D341Med (cell line): Measurements from ENCODE around the gene TSPAN10.

ENCODE experiments used
- DNase-seq: peaks from one replicate; pipeline ENCODE4 v3.0.0; 2012; ENCODE audit warnings: low spot score

Gene TSPAN10

DNA sequence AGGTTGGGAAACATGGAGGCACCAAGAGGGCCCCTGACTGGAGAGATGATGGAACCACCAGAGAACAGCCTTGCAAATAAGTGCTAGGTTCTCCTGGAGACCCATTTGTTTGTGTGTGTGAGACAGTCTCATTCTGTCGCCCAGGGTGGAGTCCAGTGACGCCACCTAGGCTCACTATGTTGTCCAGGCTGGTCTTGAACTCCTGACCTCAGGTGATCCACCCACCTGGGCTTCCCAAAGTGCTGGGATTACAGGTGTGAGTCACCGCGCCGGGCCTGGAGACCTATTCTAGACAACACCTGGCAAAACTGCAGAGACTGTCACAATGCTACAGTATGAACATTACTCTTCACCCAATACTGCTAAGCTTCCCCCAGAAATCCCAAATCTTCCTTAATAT lies 1.6 kb upstream of the TSPAN10 start:
- no peak for DNase-seq

DNA sequence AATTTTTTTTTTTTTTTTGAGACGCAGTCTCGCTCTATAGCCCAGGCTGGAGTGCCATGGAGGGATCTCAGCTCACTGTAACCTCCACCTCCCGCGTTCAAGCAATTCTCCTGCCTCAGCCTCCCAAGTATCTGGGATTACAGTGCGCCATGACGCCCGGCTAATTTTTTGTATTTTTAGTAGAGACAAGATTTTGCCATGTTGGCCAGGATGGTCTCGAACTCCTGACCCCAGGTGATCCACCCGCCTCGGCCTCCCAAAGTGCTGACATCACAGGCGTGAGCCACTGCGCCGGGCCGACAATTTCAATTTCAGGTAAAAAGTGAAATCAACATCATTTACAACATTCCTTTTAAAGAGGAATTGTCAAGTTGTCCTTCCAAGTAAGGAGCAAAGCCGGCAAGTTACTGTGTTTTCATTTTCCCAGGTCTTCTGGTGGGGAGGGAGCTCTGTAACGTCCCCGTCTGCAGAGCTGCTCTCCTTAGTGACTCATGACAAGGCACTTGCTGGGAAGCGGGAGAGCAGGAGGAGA lies 957 bp upstream of the TSPAN10 start:
- no peak for DNase-seq

- DNase-seq: no peak
These were observed 1.7 kb downstream of the TSPAN10 start for GRCh38 chr17:81638683-81639082.

DNA sequence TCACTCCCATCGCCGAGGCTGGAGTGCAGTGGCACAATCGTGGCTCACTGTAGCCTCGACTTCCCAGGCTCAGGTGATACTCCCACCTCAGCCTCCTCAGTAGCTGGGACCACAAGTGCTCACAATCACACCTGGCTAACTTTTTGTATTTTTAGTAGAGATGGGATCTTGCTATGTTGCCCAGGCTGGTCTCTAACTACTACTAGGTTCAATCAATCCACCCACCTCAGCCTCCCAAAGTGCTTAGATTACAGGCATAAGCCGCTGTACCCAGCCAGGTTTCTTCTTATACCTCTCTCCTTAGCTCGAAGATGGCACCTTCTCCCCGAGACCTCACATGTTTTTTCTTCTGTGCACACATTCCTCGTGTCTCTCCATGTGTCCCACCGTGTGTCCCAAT lies 3.0 kb downstream of the TSPAN10 start:
- DNase-seq: no peak

DNA sequence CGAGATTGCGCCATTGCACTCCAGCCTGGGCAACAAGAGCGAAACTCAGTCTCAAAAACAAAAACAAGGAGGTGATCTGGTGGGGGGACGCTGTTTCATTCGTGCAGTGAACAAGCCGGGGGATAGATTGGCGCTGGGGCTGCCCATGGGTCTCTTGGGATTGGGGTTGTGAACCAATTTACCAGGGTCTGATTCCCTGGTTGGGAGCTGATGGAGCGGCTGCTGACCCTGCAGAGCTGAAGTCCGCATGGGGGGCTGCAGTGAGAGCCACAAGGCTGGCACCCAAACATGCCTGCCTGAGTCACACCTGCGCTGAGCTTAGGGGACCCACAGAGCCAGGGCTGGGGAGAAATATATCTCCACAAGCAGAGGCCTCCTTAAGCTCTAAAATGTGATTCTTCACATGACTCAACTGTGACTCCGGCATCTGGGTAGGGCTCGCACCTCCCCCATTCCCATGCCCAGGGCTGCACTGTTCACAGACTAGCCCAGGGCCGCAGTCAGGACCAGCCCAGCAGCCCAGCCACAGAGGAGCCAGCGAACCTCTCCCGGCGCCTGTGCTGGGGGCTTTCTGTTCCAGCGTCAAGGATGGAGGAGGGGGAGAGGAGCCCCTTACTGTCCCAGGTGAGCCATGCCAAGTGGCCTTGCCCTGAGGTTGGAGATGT lies 5.0 kb downstream of the TSPAN10 start:
- peak; percentile 42 for DNase-seq

- peak; percentile 44 for DNase-seq
These were observed 7.5 kb downstream of the TSPAN10 start for GRCh38 chr17:81644496-81644895.

DNA sequence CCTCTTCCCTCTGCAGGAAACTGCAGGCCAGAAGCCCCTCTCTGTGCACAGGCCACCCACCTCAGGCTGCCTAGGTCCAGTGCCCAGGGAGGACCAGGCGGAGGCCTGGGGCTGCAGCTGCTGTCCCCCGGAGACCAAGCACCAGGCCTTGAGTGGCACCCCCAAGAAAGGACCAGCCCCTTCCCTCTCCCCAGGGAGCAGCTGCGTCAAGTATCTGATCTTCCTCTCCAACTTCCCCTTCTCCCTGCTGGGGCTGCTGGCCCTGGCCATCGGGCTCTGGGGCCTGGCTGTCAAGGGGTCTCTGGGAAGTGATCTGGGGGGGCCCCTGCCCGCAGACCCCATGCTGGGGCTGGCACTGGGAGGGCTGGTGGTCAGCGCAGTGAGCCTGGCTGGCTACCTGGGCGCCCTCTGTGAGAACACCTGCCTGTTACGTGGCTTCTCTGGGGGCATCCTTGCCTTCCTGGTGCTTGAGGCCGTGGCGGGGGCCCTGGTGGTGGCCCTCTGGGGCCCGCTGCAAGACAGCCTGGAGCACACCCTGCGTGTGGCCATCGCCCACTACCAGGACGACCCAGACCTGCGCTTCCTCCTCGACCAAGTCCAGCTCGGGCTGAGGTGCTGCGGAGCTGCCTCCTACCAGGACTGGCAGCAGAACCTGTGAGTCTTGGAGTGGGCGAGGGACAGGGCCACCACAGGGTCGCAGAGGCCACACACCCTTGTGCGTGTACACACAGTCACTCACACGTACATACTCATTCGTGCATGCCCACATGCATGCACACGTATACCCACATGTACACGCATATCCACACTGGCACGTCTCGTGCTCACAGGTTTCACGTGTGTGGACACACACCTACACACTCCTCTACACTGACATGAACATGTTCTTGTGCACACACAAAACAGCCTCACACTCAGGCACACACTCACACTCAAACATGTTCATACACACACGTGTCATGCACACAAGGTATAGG lies 8.3 kb downstream of the TSPAN10 start:
- peak; percentile 39 for DNase-seq

DNA sequence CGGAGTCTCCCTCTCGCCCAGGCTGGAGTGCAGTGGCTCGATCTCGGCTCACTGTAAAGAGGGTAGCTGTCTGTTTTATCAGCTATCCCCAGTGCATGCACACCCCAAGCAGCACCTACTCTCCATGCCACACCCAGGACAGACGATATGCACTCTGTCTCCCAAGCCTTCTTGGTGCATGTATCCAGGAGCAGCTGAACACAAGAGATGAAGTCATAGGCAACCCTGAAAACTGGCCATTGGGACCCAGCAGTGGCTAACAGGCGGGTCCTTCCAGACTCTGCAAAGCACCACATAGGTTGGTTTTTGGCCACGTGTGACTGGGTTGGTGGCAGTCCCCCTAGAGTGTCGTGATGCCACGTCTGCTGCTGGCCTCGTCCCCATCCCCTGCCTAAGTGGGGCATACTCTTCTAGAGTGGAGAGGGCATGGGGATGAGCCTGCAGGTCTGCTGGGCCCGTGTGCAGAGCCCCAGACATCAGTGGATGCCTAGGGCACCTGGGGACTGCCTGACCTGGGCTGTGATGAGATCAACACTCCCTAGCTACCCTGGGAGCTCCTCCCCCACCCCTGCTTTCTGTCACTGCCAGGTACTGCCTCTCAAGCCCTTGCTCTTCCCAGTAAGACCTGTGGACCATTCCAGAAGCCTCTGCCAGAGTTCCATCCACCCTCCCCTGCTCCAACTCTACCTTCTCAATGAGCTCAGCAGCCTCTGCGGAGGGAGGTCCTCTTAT lies 10.0 kb downstream of the TSPAN10 start:
- DNase-seq: no peak

DNA sequence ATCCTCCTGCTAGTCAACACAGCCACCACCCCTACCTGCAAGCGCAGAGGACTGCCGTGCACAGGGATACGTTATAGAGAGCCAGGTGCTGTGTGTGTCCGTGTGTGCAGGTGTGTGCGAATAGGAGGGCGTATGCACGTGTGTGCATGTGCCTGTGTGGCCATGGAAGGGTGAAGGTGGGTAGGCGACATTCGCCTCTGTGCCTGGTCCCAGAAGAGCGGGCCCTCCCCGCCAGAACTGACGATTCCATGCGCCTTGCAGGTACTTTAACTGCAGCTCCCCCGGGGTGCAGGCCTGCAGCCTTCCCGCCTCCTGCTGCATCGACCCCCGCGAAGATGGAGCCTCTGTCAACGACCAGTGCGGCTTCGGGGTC lies 10.6 kb downstream of the TSPAN10 start:
- no peak for DNase-seq

GRCh38 chr17:81648013-81648706 lies 11.2 kb downstream of the TSPAN10 start:
- peak; percentile 52 for DNase-seq

GRCh38 chr17:81648707-81649085 lies 11.7 kb downstream of the TSPAN10 start:
- no peak for DNase-seq

- DNase-seq: no peak
These were observed 14.0 kb downstream of the TSPAN10 start for GRCh38 chr17:81650951-81651350.

DNA sequence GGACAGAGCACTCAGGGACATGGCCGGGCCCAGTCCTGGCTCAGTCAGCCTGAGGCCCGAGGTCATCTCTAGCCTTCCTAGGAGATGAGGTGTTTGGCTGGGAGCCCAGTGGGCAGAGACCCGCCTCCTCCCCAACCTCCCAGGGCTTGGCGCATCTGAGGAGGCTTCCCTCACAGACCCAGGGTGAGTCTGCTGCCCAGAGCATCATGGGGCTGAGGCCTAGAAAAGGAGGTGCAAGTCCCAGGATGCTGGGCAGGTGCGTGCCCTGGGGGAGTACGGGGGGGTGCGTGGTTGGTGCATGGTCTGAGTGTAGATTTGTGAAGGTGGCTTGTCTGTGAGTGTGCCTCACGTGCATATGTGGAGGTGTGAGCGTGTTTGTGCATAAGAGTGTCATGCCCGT lies 14.7 kb downstream of the TSPAN10 start:
- DNase-seq: no peak

GRCh38 chr17:81652906-81653771 lies 16.1 kb downstream of the TSPAN10 start:
- no peak for DNase-seq

DNA sequence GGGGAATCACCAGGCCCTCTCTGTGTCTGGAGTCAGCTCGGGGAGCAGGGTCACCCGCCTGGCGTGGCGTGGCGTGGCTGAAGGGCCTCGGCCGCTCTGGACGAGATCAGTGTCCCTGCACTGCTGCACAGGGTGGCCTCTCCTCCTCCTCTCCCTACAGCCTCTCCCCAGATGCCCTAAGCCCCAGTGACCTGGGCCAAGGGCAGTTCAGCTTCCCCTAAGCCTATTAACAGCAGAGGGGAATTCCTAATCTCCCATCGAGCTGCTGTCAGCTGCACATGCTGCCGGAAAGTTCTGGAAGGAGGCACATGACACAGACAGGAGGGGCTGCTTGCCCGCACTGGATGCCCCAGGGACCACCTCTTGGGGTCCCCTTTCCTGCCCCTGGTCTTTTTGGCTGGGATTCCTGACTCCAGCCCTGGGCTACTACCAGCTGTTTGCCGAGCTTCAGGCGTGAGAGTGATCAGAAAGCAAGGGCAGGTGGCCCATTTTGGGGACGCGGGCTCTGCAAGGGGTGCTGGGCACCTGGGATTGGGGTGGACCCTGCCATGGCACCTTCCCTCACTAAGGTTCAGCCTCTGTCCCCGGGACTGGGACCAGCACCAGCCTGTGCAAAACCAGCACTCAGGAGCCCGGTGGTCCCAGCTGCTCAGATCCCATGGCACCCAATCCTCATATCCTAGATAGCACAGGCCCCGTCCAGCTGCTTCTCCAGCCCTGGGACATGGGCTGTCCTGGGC lies 18.6 kb downstream of the TSPAN10 start:
- DNase-seq: peak; percentile 63

DNA sequence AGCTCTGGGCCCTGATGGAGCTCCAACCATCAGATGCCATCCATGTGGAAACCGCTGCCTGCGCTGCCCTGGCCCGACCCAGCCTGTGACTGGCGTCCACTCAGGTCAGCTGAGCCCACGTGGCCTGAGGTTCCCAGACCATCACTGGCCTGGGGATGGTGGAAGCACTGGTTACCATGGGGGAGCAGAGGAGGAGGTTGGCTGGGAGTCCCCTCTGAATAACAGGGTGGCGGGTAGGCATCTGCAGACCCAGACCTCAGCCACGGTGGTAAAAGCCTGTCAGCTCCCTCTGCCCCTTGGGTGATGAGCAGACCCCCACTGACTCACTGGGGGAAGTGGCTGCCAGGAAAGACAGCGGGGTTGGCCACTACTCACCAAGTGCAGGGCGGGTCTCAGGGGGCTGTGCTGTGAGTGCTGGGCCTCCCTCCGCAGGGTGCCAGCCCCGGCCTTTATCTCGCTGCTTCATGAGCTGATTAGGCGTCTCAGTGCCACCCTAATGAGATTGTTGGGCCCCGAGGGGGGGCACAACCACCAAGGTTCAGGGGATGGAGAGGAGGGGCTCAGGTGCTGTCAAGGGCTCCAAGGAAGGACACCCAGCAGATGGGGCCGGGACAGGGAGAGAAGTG lies 19.2 kb downstream of the TSPAN10 start, which contains the start of gene PDE6G:
PDE6G (minus strand) TSS at position 425 of the 626 bp plus-strand sequence. CDS start 3,237 bp downstream, outside the sequence.
- DNase-seq: peak; percentile 51

- DNase-seq: no peak
These were observed 19.8 kb downstream of the TSPAN10 start for GRCh38 chr17:81656835-81657234.

DNA sequence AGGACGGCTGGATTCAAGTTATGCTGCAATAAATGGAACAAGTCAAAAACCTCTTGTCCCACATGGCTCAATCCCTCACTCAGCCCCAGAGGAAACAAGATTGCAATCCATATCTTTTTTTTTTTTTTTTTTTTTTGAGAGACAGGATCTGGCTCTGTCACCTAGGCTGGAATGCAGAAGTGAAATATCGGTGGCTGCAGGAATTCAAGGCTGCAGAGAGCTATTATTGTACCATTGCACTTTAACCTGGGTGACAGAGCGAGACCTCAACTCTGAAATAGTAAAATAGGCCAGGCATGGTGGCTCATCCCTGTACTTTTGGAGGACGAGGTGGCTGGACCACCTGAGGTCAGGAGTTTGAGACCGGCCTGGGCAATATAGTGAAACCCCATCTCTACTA lies 22.0 kb downstream of the TSPAN10 start:
- no peak for DNase-seq

- no peak for DNase-seq
These were observed 23.4 kb downstream of the TSPAN10 start for GRCh38 chr17:81660441-81660840.
